Kidney (tissue), 14 donors: ENCODE measurements around the gene TBC1D2. TPM values are rescaled to one million over a fixed set of nuclear protein-coding genes. Genes with fewer than 3 reads are reported as not detected.
"Not testable (repeated sequence)": the region's sequence is repeated elsewhere in the genome, so short reads cannot be mapped to it uniquely, and the experiment has no call there.

Experiments
- DNase-seq, 5 donors: peaks; one replicate each; pipeline ENCODE4 v3.0.0-alpha.2; 2013 to 2020
- FAIRE-seq: peaks from 2 replicates; lab custom pipeline; 2012; peaks lifted over from hg19 to GRCh38; lab: Jason Lieb, UNC
- H3K27ac ChIP-seq, 2 donors: one replicate each; pipeline ENCODE4 v1.7.0; 2013; ENCODE audit warnings: low read depth in 2 of 2, low read length in 2 of 2, inconsistent platforms in 1 of 2
- H3K27me3 ChIP-seq: one replicate; pipeline ENCODE4 v1.7.1; 2013; ENCODE audit warnings: low read length, inconsistent platforms; ENCODE audit not compliant: control insufficient read depth, insufficient read depth
- H3K36me3 ChIP-seq, 3 donors: one replicate each; pipeline versions ENCODE4 v1.7.0 to v1.7.1; 2013; ENCODE audit warnings: low read length in 3 of 3, control low read depth in 1 of 3, inconsistent platforms in 1 of 3; ENCODE audit not compliant: insufficient read depth in 3 of 3, control insufficient read depth in 2 of 3
- H3K4me1 ChIP-seq, 3 donors: one replicate each; pipeline versions ENCODE4 v1.7.0 to v1.7.1; 2013; ENCODE audit warnings: low read length in 3 of 3, inconsistent platforms in 1 of 3, low read depth in 1 of 3; ENCODE audit not compliant: control insufficient read depth in 2 of 3, insufficient read depth in 2 of 3
- H3K4me3 ChIP-seq, 3 donors: one replicate each; pipeline versions ENCODE4 v1.7.0 to v1.8.1; 2013; ENCODE audit warnings: low read length in 3 of 3, control low read depth in 1 of 3, inconsistent platforms in 1 of 3
- H3K9ac ChIP-seq, 3 donors: one replicate each; pipeline versions ENCODE4 v1.7.0 to v1.7.1; 2013; ENCODE audit warnings: low read length in 3 of 3, control low read depth in 1 of 3, inconsistent platforms in 1 of 3
- H3K9me3 ChIP-seq, 3 donors: one replicate each; pipeline versions ENCODE4 v1.7.0 to v1.7.1; 2013; ENCODE audit warnings: low read length in 3 of 3, control low read depth in 1 of 3, inconsistent platforms in 1 of 3; ENCODE audit not compliant: control insufficient read depth in 2 of 3, insufficient read depth in 1 of 3
- intact Hi-C: fragments of 100-400 bp; cut with DNase I; formaldehyde crosslinking; loops from one replicate; pipeline ENCODE4 v1.11.1; 2022
- polyA plus RNA-seq: library from polyadenylated mRNA; stranded (reverse); fragments of 350-450 nt; fragmentation: Illumina TruSeq; extraction: RNeasy Lipid Tissue Mini Kit (QIAGEN cat#74804); gene quantifications from one replicate; pipeline ENCODE4 v1.2.3, GENCODE V29; 2014; ENCODE audit warnings: low read depth, low replicate concordance; ENCODE audit not compliant: insufficient read depth
- total RNA-seq: library from RNA; stranded (reverse); fragmentation: NEBNext Ultra II Directional; extraction: Animal tissue kit (Norgen Biotek cat#: 25700); gene quantifications from one replicate; pipeline ENCODE4 v1.2.1, GENCODE V29; 2021
- TF ChIP-seq, protein P1 (sequence below): IDR thresholded peaks from 3 replicates; pipeline ENCODE4 v1.5.1; 2012; ENCODE audit warnings: mild to moderate bottlenecking, moderate library complexity, borderline replicate concordance; ENCODE audit not compliant: insufficient read depth; ENCODE audit errors: extremely low read depth
- donor health status: control.
- donor health status: control.
- donor health status: control.
- donor health status: control.
- donor health status: control.
- donor health status: DM: yes; HTN: yes; CAD: no.
- donor health status: Normal renal cell carcinoma (clear cell type).

TBC1D2 gene
- total and polyA plus RNA-seq, 2 donors from 2014 or later: 7.7 to 19.6 TPM

DNA sequence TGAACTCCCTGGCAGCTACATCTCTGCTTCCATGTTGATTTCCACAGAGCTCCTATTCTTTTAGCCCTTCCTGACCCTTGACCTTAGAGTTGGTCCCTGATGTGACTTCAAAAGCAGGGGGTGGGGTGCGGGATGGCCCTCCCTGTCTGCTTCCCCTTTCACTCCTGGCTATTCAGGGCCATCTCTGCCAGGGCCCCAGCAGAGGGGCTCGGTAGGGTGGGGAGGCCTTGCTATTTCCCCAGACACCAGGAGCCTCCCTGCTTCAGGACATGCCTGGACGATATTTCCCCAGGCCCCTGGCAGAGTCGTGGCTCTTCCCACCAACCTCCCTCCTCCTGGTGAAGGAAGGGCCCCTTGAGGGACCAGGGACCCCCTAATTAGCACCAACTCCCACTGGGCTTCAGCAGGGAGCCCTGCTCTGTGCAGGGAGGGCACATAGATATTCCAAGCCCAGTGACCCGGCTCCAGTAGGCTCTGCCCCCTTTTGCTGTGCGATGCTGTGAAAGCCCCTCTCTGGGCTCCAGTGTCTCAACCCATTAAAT is 80.3 kb downstream of the TBC1D2 start:
- Histone ChIP-seq H3K27ac (no peak overlapping the region), H3K36me3 (no peaks in the 10 kb centered on the region), H3K4me3 (no peak overlapping the region), H3K9ac (no peak overlapping the region), H3K4me1 (no peaks in the 10 kb centered on the region), H3K9me3 (no peaks in the 10 kb centered on the region), H3K27me3 (no peaks in the 10 kb centered on the region)
- TF ChIP-seq, protein P1, sequence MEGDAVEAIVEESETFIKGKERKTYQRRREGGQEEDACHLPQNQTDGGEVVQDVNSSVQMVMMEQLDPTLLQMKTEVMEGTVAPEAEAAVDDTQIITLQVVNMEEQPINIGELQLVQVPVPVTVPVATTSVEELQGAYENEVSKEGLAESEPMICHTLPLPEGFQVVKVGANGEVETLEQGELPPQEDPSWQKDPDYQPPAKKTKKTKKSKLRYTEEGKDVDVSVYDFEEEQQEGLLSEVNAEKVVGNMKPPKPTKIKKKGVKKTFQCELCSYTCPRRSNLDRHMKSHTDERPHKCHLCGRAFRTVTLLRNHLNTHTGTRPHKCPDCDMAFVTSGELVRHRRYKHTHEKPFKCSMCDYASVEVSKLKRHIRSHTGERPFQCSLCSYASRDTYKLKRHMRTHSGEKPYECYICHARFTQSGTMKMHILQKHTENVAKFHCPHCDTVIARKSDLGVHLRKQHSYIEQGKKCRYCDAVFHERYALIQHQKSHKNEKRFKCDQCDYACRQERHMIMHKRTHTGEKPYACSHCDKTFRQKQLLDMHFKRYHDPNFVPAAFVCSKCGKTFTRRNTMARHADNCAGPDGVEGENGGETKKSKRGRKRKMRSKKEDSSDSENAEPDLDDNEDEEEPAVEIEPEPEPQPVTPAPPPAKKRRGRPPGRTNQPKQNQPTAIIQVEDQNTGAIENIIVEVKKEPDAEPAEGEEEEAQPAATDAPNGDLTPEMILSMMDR: no peak
- DNase-seq (no peak), FAIRE-seq (no peak)
- intact Hi-C loops: no loop called here

DNA sequence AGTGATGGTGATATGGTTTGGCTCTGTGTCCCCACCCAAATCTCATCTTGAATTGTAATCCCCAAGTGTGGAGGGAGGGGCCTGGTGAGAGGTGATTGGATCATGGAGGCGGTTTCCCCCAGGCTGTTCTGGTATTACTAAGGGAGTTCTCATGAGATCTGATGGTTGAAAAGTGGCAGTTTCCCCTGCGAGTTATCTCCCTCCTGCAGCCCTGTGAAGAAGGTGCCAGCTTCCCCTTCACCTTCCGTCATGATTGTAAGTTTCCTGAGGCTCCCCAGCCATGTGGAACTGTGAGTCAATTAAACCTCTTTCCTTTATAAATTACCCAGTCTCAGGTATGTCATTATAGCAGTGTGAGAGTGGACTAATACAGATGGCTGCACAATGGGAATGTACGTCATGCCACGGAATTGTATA is 80.9 kb downstream of the TBC1D2 start:
- H3K4me3 ChIP-seq, H3K27ac ChIP-seq, DNase-seq, H3K4me1 ChIP-seq, FAIRE-seq, H3K27me3 ChIP-seq, H3K36me3 ChIP-seq, H3K9me3 ChIP-seq, intact Hi-C loops, H3K9ac ChIP-seq: not testable (repeated sequence)

DNA sequence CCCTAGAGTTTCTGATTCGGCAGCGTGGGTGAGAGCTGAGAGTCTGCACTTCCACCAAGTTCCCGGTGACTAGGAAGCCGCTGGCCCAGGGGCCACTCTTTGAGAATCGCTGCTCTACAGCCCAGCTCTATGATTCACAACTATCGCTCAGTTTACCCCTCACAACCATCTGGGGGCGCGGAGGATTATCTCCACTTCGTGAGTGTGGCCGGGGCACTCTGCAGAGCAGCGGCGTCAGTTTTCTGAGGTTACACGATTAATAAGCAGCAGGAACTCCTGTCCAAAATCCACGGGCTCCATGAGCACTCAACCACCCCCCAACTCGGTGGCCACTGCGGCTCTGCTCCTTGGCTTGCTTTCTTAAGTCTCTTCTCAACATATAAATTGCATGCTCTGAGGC is 82.3 kb downstream of the TBC1D2 start:
- DNase-seq (no peak), FAIRE-seq (no peak)
- Histone ChIP-seq H3K9ac (no peak overlapping the region), H3K27me3 (no peaks in the 10 kb centered on the region), H3K27ac (no peak overlapping the region), H3K4me3 (no peak overlapping the region), H3K9me3 (no peaks in the 10 kb centered on the region), H3K36me3 (no peaks in the 10 kb centered on the region), H3K4me1 (no peaks in the 10 kb centered on the region)
- TF ChIP-seq, protein P1: no peak
- intact Hi-C loops: no loop called here

DNA sequence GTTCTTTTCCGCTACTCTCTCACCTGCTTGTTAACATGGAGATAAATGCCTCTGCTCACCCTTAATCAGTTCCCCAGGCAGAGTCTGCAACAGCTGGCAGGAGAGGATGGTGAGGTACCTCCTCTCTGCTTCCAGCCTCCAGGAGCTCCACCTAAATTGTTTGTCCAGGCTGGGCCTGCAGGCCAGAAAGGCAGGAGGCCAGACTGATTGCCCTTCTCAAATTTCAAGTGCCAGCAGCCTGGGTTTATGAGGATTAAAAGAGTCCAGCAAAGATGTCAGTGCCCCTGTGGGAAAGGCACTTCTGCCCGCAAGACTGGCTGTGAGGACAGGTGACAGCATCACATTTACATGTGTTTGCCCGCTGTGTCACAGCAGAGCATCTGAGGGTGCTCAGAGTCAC is 82.8 kb downstream of the TBC1D2 start:
- no peak overlapping the region for H3K27ac ChIP-seq
- no peaks in the 10 kb centered on the region for H3K9me3 ChIP-seq
- no peaks in the 10 kb centered on the region for H3K4me1 ChIP-seq
- DNase-seq (peak in 4 of 5 donors; percentile 62 to 73 (median 70)), FAIRE-seq (no peak)
- TF ChIP-seq, protein P1: no peak
- no peak overlapping the region for H3K9ac ChIP-seq
- no peak overlapping the region for H3K4me3 ChIP-seq
- H3K36me3 ChIP-seq: no peaks in the 10 kb centered on the region
- intact Hi-C loops: no loop called here
- no peaks in the 10 kb centered on the region for H3K27me3 ChIP-seq
